HG02840 (cell line): ENCODE measurements around the gene SAMD7.

Experiments
- ATAC-seq: cut with Tn5 transposase; IDR thresholded peaks from one replicate; pipeline ENCODE4 v1.9.1; 2021; ENCODE audit warnings: mild to moderate bottlenecking, moderate library complexity, moderate number of reproducible peaks; ENCODE audit not compliant: unreplicated experiment, low FRiP score

SAMD7 gene, protein sequence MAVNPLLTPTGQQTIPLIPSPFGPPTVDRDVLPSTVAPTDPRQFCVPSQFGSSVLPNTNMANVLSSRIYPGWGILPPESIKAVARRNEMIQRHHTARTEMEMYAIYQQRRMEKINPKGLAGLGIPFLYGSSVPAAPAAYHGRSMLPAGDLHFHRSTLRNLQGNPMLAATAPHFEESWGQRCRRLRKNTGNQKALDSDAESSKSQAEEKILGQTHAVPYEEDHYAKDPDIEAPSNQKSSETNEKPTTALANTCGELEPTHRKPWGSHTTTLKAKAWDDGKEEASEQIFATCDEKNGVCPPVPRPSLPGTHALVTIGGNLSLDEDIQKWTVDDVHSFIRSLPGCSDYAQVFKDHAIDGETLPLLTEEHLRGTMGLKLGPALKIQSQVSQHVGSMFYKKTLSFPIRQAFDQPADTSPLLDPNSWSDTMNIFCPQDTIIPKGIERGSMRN

DNA sequence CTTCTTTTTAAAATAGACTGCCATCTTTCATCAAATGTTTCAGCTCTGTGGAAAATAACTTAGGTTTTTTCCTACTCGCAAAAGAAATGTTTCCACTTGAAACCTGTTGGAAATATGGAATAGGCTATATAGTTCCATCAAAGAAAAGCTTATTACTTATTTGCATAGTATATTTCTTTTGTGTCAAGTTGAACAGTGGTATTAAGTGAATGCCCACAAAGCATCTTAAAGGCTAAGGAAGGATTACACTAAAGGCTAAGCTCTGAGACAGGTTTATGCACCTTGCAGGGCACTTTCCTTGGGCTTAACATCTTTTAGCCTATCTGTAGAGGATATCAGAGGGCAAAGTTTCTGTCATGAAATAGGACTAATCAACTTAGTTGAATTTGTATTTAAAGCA, at the start of gene SAMD7:
SAMD7 (plus strand) TSS at position 301 of the 400 bp plus-strand sequence. CDS start 7,927 bp downstream, outside the sequence.
- ATAC-seq: no peak

DNA sequence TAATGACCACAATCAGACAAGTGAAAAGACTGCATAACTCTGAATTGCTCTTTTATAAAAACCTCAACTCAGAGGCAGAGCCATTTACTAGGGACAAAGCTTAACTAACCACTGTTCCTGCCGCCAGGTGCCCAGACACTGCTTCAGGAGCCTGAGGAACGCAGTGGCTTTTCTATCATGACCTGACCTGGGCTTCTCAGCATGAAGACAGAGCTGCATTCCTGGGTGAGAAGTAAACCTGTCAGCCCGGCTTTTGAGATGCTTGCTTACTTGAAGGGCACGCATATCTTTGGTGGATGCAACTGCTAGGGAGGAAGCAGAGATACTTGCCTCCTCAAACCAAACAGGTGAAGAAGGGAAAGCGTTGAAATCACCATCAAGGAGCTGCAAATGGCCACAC, 49.5 kb upstream of the SAMD7 start:
- no peak for ATAC-seq

DNA sequence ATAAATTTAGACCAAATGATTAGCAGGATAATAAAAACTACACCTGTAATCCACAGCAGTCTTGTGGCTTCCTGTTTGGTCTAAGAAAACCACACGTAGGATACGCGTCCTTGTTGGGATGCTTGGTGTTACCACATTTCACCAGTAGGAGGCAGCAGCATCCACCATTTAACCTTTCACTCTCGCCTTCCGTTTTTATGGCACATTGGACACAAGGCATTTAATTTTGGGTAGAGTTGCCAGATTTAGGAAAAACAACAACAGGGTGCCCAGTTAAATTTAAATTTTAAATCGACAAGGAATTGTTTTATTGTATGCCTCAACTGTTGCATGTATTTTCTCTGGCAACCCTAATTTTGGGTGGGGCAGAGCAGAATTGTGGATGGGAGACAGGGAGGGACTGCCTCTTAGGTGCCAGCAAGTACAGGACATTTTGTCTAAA, 47.9 kb upstream of the SAMD7 start:
- no peak for ATAC-seq

- no peak for ATAC-seq
Measured at GRCh38 chr3:169864270-169864669, 47.1 kb upstream of the SAMD7 start.

DNA sequence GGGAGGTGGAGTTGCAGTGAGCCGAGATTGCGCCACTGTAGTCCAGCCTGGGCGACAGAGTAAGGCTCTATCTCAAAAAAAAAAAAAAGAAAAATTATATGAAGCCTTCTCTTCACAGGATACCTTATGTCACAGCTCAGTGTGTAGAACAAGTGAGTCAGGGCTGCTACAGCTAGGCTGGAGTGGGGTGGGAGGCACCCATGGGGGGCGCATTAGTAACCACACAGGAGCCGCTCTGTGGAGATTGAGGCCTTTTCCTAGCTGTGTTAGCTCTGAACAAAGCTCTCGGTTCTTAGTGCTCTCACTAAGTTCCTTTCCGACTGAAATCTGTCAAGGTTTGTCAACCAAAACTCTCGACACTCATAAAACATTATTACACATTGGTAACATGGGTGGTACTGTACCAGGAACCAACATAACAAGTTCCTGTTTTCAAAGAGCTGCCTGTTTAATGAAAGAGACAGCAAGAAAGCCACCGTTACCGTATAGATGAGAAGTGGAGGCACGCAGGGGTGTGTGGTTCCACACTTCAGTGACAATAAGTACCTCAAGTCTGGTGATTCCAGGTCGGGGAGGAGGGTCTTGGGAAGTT, 46.1 kb upstream of the SAMD7 start:
- ATAC-seq: no peak

- no peak for ATAC-seq
Measured at GRCh38 chr3:169867584-169868210, 43.7 kb upstream of the SAMD7 start.

DNA sequence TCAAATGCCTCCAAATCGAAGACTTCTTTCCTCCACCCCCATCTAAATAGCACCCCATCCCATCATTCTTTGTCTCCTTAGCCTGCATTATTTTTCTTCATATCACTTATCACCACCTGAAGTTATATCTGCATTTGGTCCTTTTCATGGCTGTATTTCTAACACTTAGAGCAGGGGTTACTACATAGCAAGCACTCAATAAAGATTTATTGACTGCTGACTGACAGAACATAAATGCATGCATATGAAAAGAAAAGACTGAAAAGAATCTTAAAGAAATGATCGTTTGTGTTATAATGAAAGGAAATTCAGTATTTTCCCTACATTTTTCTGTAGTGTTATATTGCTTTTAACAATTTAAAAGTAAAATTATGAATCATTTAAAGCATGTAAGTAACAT, 43.0 kb upstream of the SAMD7 start:
- ATAC-seq: no peak

DNA sequence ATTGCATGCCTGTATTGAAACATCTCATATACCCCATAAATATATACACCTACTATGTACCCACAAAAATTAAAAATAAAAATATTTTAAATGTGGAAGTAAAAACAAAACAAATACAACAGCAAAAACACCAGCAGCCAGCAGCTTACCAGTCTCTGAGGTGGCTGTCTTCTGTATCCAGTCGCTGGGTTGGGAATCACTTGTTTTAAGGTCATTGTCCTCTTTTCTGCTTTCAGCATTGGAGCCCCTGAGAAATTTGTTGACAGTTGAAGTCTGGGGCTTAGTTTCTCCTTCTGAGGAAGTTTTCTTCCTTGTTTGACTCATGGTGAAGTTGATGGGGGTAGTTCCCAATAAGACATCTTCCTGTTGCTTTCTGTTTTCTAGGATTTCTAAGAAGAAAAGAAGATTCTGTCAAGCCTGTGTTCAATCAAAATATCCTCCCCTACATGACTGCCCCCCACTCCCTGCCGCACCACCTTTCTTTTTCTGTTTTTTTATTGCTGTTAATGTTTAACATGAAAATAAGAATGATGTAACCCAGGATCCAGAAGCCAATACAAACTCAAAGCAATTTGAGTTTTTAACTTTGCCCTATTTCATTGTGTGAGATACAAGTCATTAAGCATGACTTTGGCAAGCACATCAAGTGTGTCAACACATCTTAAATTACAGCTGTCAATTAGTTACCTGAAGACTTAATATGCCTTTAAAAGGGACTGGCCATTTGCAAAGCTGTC, 41.7 kb upstream of the SAMD7 start, which contains the start of gene LRRC31:
LRRC31 (minus strand) TSS at position 452 of the 737 bp plus-strand sequence; CDS start at position 324, 128 bp downstream.
- ATAC-seq: no peak

DNA sequence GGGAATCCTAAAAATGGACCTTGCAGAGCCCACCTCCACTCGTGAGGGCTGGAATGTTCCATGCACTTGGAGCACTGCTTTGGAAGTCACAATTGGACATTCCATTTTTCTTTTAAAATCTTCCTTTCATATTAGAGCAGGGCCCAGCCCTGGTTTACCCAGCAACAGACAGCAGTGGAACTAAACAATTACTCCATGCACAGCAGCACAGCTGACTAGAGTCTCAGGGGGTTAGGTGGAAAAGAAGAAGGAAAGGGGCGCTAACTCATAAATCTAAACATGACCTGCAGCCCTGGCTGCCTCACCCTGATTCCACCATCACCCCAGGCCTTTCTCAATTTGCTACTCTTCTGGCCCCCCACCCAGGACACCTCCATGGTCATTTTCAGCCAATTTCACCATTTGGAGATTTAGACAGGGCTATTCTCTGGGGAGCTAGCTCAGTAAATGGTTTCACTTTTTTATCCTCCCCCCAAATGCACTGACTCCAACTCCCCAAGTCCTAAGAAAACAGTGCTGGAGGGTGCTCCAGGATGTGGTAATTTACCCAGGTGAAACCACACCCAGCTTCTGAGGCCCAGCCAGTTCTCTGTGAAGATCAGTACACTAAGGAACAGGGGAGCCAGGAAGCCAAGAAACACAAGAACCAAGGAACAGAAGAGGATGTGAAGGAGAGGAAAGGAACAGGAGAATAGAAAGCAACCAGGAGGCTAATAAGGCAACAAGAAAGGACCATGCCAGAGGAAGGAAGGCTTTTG, 40.1 kb upstream of the SAMD7 start:
- ATAC-seq: no peak

DNA sequence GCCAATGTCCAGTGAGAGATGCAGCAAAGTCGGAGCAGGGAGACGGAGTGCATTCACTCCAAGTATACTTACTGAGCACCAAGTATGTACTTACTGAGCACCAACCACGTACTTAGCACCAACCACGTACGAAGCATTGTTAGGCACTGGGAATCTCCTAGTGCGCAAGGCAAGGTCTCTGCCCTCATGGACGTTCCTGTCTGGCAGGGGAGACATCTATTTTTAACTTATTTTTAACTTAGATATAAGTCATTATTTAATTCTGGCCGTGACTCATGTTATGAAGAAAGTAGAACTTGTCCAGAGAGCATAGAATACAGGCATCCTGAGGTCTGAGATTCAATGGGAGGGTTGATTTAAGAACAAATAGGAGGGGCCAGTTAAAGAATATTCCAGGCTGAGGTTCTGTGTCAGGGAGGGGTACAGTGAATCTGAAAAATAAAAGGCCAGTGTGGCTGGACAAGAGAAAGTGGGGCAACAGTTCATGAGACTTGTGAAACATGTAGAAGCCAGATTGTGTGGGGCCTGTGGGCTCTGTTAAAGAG, 32.3 kb upstream of the SAMD7 start:
- no peak for ATAC-seq

DNA sequence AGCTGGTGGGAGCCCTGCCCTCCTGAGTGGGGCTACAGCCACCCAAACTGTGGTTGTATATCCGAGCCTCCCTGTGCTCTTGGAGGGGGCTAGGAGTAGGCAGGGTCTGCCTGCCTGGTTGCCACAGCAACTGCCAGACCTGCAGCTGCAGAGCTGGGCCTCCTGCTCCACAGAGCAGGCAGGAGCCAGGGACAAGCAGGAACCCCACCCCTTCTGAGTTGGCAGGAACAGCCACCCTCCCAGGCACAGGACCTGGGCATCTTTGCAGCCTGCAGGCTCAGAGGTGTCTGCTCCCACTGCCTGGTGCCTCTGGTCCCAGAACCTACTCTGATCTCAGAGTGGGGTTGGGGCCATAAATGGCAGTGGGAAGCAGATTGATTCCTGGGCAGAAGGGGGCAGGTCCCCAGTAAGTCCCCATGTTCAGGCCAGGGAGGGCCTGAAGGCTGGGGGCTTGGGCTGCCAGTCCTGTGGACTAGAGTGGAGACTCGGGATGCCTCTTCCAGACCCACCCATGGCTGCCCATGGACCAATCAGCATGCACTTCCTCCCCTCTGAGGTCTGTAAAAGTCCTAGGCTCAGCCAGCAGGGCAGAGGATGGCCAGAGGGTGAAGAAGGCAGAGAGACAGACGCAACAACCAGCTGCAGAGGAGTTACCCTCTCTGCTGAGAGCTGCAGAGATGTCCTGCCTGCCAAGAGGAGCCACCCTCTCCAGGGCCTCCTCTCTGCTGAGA, 31.4 kb upstream of the SAMD7 start:
- ATAC-seq: no peak

DNA sequence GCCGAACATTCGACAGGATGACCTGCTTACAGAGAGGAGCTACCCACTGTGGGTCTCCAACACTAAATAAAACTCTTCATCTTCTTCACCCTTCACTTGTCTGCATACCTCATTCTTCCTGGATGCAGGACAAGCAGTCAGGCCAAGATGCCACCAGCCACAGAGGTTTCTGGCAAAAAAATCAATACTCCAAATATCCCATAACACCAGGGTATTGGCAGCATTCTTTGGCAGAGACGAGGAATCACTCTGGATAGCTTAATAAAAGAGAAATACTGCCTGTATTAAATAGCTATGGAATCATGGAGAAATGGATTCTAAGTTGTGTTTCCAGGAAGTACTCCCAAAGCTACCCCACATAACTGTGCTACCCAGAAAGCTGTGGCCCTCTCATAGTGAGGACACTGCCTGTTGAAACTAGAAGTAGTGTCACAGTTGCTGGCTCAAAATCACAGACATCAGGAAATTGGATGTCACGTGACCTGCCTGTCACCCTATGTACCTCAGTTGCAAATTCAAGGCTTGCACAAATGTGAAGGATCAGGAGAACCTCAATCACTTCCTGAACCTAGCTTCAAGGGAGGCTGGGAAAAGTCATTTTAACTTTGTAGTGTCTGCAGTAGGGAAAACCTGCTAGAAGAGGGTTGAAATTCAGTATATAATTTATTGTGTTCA, 30.7 kb upstream of the SAMD7 start:
- no peak for ATAC-seq

DNA sequence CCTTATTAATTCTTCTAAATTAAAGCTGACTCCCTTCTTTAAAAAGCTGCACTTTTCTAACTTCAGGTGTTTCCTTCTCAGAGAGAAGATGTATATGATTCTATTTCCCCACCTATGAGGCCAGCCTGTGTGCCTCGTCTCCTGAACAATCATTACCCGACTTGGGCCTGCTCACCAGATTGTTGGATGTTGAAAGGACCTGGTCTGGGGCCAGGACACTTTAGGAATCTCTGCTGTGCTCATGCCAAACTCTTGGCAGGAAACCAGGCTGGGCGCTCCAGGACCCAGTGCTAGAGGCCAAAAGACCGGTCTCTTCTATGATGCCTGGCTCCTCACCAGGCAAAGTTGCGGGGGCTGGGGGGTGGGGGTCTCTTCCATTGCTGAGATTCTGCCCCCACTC, 24.7 kb upstream of the SAMD7 start:
- ATAC-seq: no peak

GRCh38 chr3:169891886-169892285, 19.5 kb upstream of the SAMD7 start:
- no peak for ATAC-seq

DNA sequence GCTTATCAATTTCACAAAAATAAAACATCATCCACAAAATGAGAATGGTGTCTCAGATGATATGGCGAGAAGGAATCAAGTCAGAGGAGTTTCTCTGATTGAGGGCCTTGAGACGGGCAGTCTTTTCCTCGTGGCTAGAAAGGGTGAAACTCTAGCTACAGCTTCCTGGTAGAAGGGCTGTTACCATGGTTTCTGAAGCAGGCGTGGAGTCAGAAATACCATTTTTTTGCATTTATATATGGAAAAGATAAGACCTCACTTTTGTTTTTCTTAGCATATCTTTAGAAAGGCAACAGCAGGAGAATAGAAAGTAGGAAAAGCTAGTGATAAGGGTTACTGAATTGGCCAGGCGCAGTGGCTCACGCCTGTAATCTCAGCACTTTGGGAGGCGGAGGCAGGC, 17.3 kb upstream of the SAMD7 start:
- no peak for ATAC-seq

GRCh38 chr3:169895072-169895471, 16.3 kb upstream of the SAMD7 start:
- no peak for ATAC-seq

- no peak for ATAC-seq
Measured at GRCh38 chr3:169897284-169897683, 14.1 kb upstream of the SAMD7 start.

DNA sequence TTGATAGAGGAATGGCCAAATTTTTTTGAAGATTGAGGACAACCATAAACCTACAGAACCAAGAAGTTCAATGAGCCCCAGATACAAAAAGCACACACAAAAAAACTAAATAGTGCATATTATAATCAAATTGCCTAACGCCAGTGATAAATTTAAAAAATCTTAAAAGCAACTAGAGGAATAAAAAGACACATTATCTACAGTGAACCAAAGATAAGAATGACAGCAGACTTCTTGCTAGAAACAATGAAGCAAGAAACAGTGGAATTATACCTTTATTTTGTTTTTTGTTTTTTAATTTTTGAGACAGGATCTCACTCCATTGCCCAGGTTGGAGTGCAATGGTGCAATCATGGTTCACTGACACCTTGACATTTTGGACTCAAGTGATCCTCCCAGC, 9.9 kb upstream of the SAMD7 start:
- no peak for ATAC-seq

DNA sequence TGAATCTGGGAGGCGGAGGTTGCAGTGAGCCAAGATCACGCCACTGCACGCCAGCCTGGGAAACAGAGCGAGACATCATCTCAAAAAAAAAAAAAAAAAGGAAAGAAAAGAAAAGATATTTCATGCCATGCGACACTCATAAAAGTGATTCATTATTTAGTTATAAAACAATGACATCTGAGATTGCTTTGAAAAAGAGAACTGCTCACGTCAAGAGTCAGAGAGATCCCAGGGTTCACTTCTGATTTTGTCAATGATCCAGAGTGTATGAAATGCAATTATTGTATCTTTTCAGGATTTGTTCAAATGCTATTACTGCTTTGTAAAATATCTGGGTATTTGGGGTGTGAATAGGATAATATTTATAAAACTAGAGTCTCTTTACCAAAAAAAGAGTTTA, 6.0 kb upstream of the SAMD7 start:
- ATAC-seq: no peak
